BJ (cell line): ENCODE measurements around the gene NEU1. TPM values are rescaled to one million over a fixed set of nuclear protein-coding genes. Genes with fewer than 3 reads are reported as not detected.
A peak's percentile ranks its signal among the peaks of the same experiment; 100 is the strongest.
"Not testable (repeated sequence)": the region's sequence is repeated elsewhere in the genome, so short reads cannot be mapped to it uniquely, and the experiment has no call there.

ENCODE experiments used
- CTCF ChIA-PET: fragments of 350-600 bp; formaldehyde crosslinking; extraction: SDS; loops from one replicate; lab custom pipeline; 2021; ENCODE audit warnings: antibody characterized with exemption, inconsistent platforms; lab: Yijun Ruan, JAX
- POLR2A ChIA-PET: fragments of 300-600 bp; sonication (Branson Sonifier 250); formaldehyde crosslinking; extraction: SDS; loops from one replicate; lab custom pipeline; 2021; ENCODE audit warnings: antibody characterized with exemption; lab: Charles Lee
- DNase-seq: peaks from one replicate; pipeline ENCODE4 v3.0.0-alpha.2; 2011; ENCODE audit warnings: low read depth
- H3K27me3 ChIP-seq: 2 replicates; pipeline ENCODE4 v1.6.0; 2011; ENCODE audit warnings: low read length; ENCODE audit not compliant: control insufficient read depth, insufficient read depth
- H3K36me3 ChIP-seq: 2 replicates; pipeline ENCODE4 v1.5.1; 2011; ENCODE audit warnings: low read length; ENCODE audit not compliant: control insufficient read depth, insufficient read depth
- H3K4me3 ChIP-seq: 2 replicates; pipeline ENCODE4 v1.5.1; 2011; ENCODE audit warnings: low read depth, mild to moderate bottlenecking, control low read depth, low read length
- polyA plus RNA-seq: library from polyadenylated mRNA; depleted of rRNA; stranded (reverse); fragments of >200 nt; gene quantifications from 2 replicates; pipeline ENCODE4 v1.2.3, GENCODE V29; 2011; rRNA removed
- small RNA-seq: library from RNA; depleted of rRNA; stranded (forward); fragments of <200 nt; gene quantifications from one replicate; pipeline ENCODE3, GENCODE V24; 2012; ENCODE audit warnings: low replicate concordance, low read depth; ENCODE audit not compliant: insufficient read length
- TF ChIP-seq, protein P1 (sequence below): IDR thresholded peaks from 2 replicates; pipeline ENCODE4 v1.5.1; 2011; ENCODE audit warnings: low read depth, mild to moderate bottlenecking, control low read depth, inconsistent platforms, low read length, moderate library complexity; ENCODE audit not compliant: insufficient read depth

NEU1 gene
- polyA plus RNA-seq, 1 experiment: 48.1 TPM

DNA sequence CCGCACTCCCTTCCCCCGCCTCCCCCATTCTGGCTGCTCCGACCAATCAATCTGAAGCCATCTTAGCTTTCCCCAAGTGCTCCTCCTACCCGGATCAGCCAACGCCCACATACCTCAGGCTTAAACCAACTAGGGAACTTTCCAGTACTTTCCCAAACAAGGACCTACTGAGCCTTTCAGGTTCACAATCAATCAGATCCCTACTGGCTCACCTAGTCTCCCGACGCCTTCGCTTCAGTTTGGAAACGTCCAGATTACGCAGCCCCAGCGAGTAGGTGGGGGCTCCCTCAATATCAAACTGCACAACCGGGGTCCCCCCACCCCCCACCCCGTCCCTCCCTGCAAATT lies 48.0 kb downstream of the NEU1 start:
- ChIA-PET POLR2A (interaction anchor here (0.6 to 1.8 kb wide), 5 partner anchors 8 to 150 kb away, joined by 3 to 9 read pairs (median 8); partner anchors contain the start of genes GPANK1, HSPA1B and LSM2), CTCF (interaction anchor here (0.9 to 1.8 kb wide), 6 partner anchors 13 to 135 kb away, joined by 3 to 8 read pairs (median 4); partner anchors contain the start of genes HSPA1B and VARS1)
- peak overlapping the region; percentile 60 for H3K4me3 ChIP-seq
- peak; percentile 92 for DNase-seq
- H3K36me3 ChIP-seq: no peaks in the 10 kb centered on the region
- TF ChIP-seq, protein P1, sequence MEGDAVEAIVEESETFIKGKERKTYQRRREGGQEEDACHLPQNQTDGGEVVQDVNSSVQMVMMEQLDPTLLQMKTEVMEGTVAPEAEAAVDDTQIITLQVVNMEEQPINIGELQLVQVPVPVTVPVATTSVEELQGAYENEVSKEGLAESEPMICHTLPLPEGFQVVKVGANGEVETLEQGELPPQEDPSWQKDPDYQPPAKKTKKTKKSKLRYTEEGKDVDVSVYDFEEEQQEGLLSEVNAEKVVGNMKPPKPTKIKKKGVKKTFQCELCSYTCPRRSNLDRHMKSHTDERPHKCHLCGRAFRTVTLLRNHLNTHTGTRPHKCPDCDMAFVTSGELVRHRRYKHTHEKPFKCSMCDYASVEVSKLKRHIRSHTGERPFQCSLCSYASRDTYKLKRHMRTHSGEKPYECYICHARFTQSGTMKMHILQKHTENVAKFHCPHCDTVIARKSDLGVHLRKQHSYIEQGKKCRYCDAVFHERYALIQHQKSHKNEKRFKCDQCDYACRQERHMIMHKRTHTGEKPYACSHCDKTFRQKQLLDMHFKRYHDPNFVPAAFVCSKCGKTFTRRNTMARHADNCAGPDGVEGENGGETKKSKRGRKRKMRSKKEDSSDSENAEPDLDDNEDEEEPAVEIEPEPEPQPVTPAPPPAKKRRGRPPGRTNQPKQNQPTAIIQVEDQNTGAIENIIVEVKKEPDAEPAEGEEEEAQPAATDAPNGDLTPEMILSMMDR: no peak
- no peaks in the 10 kb centered on the region for H3K27me3 ChIP-seq

DNA sequence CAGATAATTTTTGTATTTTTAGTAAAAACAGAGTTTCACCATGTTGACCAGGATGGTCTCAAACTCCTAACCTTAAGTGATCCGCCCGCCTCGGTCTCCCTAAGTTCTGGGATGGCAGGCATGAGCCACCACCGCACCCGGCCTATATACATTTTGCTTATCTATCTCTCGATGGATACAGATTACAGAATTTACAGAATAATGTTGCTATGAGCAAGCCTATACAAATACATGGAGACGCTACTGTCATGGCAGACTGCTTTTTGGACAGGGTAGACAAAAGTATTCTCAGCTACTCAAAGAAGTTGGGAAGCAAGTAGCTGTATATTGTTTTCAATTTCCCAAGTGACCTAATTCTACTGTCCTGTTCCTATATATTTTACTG lies 49.2 kb downstream of the NEU1 start:
- Histone ChIP-seq H3K27me3 (no peaks in the 10 kb centered on the region), H3K36me3 (no peaks in the 10 kb centered on the region), H3K4me3 (no peak overlapping the region)
- no peak for DNase-seq
- CTCF ChIA-PET: interaction anchor here (0.6 to 1.8 kb wide), 8 partner anchors 13 to 134 kb away, joined by 3 to 4 read pairs (median 4); partner anchors contain the start of genes HSPA1B and VARS1
- TF ChIP-seq, protein P1: no peak
- POLR2A ChIA-PET: no interaction called here

DNA sequence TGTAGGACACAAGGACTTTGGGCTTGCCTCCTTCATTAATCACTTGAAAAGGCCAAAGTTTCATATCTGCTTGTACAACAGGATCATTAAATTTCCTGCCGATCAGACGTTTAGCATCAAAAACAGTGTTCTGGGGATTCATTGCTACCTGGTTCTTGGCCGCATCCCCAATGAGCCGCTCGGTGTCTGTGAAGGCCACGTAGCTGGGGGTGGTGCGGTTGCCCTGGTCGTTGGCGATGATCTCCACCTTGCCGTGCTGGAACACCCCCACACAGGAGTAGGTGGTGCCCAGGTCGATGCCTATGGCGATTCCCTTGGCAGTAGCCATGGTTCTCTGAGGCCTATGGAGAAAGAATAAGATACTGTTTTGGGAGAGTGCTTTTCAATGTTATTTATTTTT lies 51.0 kb downstream of the NEU1 start:
- no peaks in the 10 kb centered on the region for H3K36me3 ChIP-seq
- no peak overlapping the region for H3K4me3 ChIP-seq
- ChIA-PET CTCF (no interaction called here), POLR2A (no interaction called here)
- TF ChIP-seq, protein P1: no peak
- no peak for DNase-seq
- no peaks in the 10 kb centered on the region for H3K27me3 ChIP-seq

DNA sequence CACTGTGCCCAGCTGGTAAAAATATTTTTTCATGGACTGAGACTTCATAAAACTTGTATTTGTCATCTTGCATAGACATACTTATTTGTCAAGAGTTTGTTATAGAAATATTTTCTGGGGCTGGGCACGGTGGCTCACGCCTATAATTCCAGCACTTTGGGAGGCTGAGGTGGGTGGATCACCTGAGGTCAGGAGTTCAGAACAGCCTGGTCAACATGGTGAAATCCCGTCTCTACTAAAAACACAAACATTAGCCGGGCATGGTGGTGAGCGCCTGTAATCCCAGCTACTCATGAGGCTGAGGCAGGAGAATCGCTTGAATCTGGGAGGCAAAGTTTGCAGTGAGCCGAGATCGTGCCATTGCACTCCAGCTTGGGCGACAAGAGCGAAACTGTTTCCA lies 54.0 kb downstream of the NEU1 start:
- H3K36me3 ChIP-seq, POLR2A ChIA-PET, DNase-seq, H3K27me3 ChIP-seq, H3K4me3 ChIP-seq: not testable (repeated sequence)
- CTCF ChIA-PET: interaction anchor here (0.9 kb wide), 1 partner anchor 36 kb away, joined by 3 read pairs; no protein-coding TSS in a partner anchor

Small RNAs within 50 kb of the gene (small RNA-seq; reads per million reads assigned to genes)
- gene SNORD48: 411 reads per million, percentile 95 among the genes with 10 or more reads in this experiment
- not detected for gene SNORD52

Other genes with a start within 250 kb of the NEU1 start
- gene AIF1, start 247.6 kb downstream of the NEU1 start, polyA plus RNA-seq: not detected in 2 replicates
- 23.8 and 47.3 TPM in 2 replicates for gene PRRC2A, start 242.1 kb downstream of the NEU1 start, polyA plus RNA-seq
- gene BAG6, start 210.2 kb downstream of the NEU1 start, polyA plus RNA-seq: 42.6 and 113 TPM in 2 replicates
- gene APOM, start 206.9 kb downstream of the NEU1 start, polyA plus RNA-seq: 4.2 and 4.8 TPM in 2 replicates
- 9.9 and 13.0 TPM in 2 replicates for gene C6orf47, start 202.0 kb downstream of the NEU1 start, polyA plus RNA-seq
- 12.6 and 15.0 TPM in 2 replicates for gene GPANK1, start 197.8 kb downstream of the NEU1 start, polyA plus RNA-seq
- gene CSNK2B, start 196.7 kb downstream of the NEU1 start, polyA plus RNA-seq: 83.2 and 94.9 TPM in 2 replicates
- gene LY6G5B, start 192.8 kb downstream of the NEU1 start, polyA plus RNA-seq: 6.8 and 10.8 TPM in 2 replicates
- 3.1 and 3.6 TPM in 2 replicates for gene LY6G5C, start 181.8 kb downstream of the NEU1 start, polyA plus RNA-seq
- gene ABHD16A, start 159.5 kb downstream of the NEU1 start, polyA plus RNA-seq: 44.2 and 53.3 TPM in 2 replicates
- gene LY6G6F, start 156.0 kb downstream of the NEU1 start, polyA plus RNA-seq: not detected in 2 replicates
- gene LY6G6D, start 147.5 kb downstream of the NEU1 start, polyA plus RNA-seq: not detected in 2 replicates
- gene LY6G6C, start 141.1 kb downstream of the NEU1 start, polyA plus RNA-seq: not detected in 2 replicates
- gene MPIG6B, start 139.4 kb downstream of the NEU1 start, polyA plus RNA-seq: not detected in 2 replicates
- gene DDAH2, start 133.5 kb downstream of the NEU1 start, polyA plus RNA-seq: 43.2 and 69.5 TPM in 2 replicates
- 820 and 866 TPM in 2 replicates for gene CLIC1, start 126.3 kb downstream of the NEU1 start, polyA plus RNA-seq
- 9.2 and 10.7 TPM in 2 replicates for gene MSH5, start 122.8 kb downstream of the NEU1 start, polyA plus RNA-seq
- 1.2 and 1.9 TPM in 2 replicates for gene SAPCD1, start 100.2 kb downstream of the NEU1 start, polyA plus RNA-seq
- gene VWA7, start 85.5 kb downstream of the NEU1 start, polyA plus RNA-seq: 0.16 and 0.29 TPM in 2 replicates
- 10.9 and 33.9 TPM in 2 replicates for gene VARS1, start 67.1 kb downstream of the NEU1 start, polyA plus RNA-seq
- 40.3 and 43.5 TPM in 2 replicates for gene LSM2, start 55.9 kb downstream of the NEU1 start, polyA plus RNA-seq
- 0.90 and 0.99 TPM in 2 replicates for gene HSPA1L, start 47.5 kb downstream of the NEU1 start, polyA plus RNA-seq
- gene HSPA1A, start 47.3 kb downstream of the NEU1 start, polyA plus RNA-seq: 57.7 and 98.6 TPM in 2 replicates
- 20.9 and 42.8 TPM in 2 replicates for gene HSPA1B, start 35.1 kb downstream of the NEU1 start, polyA plus RNA-seq
- gene SLC44A4, start 16.2 kb upstream of the NEU1 start, polyA plus RNA-seq: 0.07 and 0.12 TPM in 2 replicates
- 19.3 and 32.8 TPM in 2 replicates for gene EHMT2, start 34.9 kb upstream of the NEU1 start, polyA plus RNA-seq
- gene ZBTB12, start 39.3 kb upstream of the NEU1 start, polyA plus RNA-seq: 2.0 and 2.6 TPM in 2 replicates
- gene C2, start 64.9 kb upstream of the NEU1 start, polyA plus RNA-seq: 0.74 and 1.2 TPM in 2 replicates
- 6.7 and 7.6 TPM in 2 replicates for gene CFB, start 83.3 kb upstream of the NEU1 start, polyA plus RNA-seq
- gene NELFE, start 96.2 kb upstream of the NEU1 start, polyA plus RNA-seq: 69.6 and 70.5 TPM in 2 replicates
- gene SKIC2, start 96.4 kb upstream of the NEU1 start, polyA plus RNA-seq: 17.7 and 37.3 TPM in 2 replicates
- 18.2 and 28.1 TPM in 2 replicates for gene DXO, start 109.3 kb upstream of the NEU1 start, polyA plus RNA-seq
- gene C4A, start 119.2 kb upstream of the NEU1 start, polyA plus RNA-seq: 5.9 and 9.7 TPM in 2 replicates
- 9.2 and 14.4 TPM in 2 replicates for gene C4B, start 152.0 kb upstream of the NEU1 start, polyA plus RNA-seq
- 0.11 and 0.29 TPM in 2 replicates for gene CYP21A2, start 175.6 kb upstream of the NEU1 start, polyA plus RNA-seq
- 0.58 and 0.60 TPM in 2 replicates for gene TNXB, start 246.5 kb upstream of the NEU1 start, polyA plus RNA-seq